ENCODE results near the gene SEMA7A. TPM values are rescaled to one million over a fixed set of nuclear protein-coding genes. Genes with fewer than 3 reads are reported as not detected.
A peak's percentile ranks its signal among the peaks of the same experiment; 100 is the strongest.

SEMA7A gene
- total RNA-seq, 1 donor = 5.9 TPM

GRCh38 chr15:74442063-74442462 is 8.3 kb upstream of the SEMA7A start:
- no peaks in the 10 kb centered on the region for H3K27me3 ChIP-seq (ENCODE audit: insufficient read depth, low read length)
- H3K4me3 ChIP-seq (ENCODE audit: low read length) = no peak overlapping the region
- H3K4me1 ChIP-seq (ENCODE audit: insufficient read depth, low read length) = no peaks in the 10 kb centered on the region
- H3K9me3 ChIP-seq (ENCODE audit: low read depth, low read length) = no peaks in the 10 kb centered on the region

- Histone ChIP-seq H3K27me3 (ENCODE audit: insufficient read depth, low read length) (no peaks in the 10 kb centered on the region), H3K4me3 (ENCODE audit: low read length) (no peak overlapping the region), H3K4me1 (ENCODE audit: insufficient read depth, low read length) (no peaks in the 10 kb centered on the region), H3K9me3 (ENCODE audit: low read depth, low read length) (no peaks in the 10 kb centered on the region)
These were observed 7.6 kb upstream of the SEMA7A start for GRCh38 chr15:74441248-74441941.

DNA sequence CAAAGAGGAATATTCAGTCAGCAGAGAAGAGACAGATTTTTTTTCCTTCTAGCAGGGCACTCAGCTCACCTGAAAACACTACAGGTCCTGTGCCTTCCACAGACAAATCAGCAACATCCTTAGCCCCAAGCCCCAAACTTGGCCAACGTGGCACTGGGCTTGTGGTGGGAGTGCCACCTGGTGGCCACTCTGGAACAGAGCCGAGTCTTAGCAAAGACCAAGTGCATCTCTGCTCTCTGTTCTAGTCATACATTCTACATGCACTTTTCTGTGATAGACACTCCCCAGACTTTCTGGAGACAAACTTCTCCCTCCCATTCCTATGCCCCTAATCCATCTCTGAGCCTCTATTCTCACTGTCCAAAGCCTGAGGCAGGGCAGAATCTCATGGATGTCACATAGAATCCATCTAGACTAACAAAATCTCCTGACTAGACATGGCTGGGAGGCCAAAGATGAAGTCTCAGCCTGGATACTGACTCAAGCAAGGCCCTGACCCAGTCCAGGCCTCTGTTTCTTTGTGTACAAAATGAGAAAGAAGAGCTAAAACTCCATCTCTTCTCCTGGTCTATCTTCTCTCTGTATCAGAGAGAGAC is 5.1 kb upstream of the SEMA7A start:
- H3K4me3 ChIP-seq (ENCODE audit: low read length) = no peak overlapping the region
- H3K4me1 ChIP-seq (ENCODE audit: insufficient read depth, low read length) = peaks cover 10% of the 10 kb centered on the region
- no peaks in the 10 kb centered on the region for H3K9me3 ChIP-seq (ENCODE audit: low read depth, low read length)
- no peaks in the 10 kb centered on the region for H3K27me3 ChIP-seq (ENCODE audit: insufficient read depth, low read length)

DNA sequence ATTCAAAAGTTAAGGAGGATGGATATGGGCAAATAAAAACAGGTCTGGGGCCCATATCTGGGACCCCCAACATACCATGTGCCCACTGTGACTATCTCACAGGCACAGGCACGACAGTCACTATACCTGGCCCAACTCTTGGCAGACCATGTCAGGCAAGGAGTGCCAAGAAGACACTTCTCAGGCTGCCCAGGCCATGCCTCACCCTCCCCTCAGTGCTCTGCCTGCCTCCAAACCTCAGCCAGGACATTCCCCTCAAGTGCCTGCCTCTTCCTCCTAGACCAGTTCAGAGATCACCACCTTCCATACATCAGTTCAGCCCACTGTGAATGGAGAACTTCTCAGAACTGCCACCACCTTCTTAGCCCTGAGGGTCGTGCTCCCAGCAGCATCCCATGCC is 4.4 kb upstream of the SEMA7A start:
- H3K27me3 ChIP-seq (ENCODE audit: insufficient read depth, low read length) = no peaks in the 10 kb centered on the region
- peaks cover 14% of the 10 kb centered on the region for H3K4me1 ChIP-seq (ENCODE audit: insufficient read depth, low read length)
- no peak overlapping the region for H3K4me3 ChIP-seq (ENCODE audit: low read length)
- H3K9me3 ChIP-seq (ENCODE audit: low read depth, low read length) = no peaks in the 10 kb centered on the region

DNA sequence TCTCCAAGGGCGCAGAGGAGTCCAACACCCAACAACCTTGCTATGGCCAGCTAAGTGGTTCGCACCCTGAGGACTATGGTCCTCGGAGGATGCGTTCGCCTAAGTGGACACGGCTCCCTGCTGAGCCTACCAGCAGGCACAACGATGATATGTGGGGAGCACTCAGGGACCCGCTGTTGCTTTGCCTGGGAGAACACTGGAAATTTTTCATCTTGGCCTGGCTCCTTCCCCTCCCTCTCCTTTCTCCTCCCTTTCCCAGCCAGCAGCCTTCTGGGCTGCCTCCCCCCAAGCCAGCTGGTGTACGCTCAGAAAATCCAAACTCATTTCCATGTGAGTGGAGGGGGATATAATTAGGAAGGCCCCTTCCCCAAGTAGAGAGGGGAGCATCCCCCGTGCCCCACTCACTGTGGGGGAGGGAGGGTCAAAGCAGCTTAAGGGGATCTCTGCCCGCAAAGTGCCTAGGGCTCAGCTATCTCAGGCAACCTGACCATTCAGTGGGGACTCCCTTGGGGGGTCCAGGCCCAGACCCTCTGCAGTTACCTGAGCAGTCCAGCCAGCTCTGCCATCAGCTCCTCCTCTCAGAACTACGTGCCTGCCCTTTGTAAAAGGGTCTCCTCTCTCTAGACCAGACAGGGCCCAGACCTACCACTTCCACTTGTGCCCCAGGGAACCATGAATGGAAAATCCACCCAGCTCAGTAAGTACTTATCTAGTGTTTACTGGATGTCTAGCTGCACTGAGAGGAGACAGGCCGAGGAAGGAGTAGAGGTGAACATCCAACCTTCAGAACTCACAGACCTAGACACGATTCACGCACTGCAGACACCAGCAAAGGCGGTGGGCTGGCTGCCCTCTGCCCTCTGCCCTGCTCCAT is 742 bp upstream of the SEMA7A start:
- Histone ChIP-seq H3K4me1 (ENCODE audit: insufficient read depth, low read length) (peaks cover 36% of the 10 kb centered on the region), H3K9me3 (ENCODE audit: low read depth, low read length) (no peaks in the 10 kb centered on the region), H3K27me3 (ENCODE audit: insufficient read depth, low read length) (peaks cover 8% of the 10 kb centered on the region), H3K4me3 (ENCODE audit: low read length) (peak overlapping the region; percentile 56)

GRCh38 chr15:74432968-74433591 is 678 bp downstream of the SEMA7A start:
- H3K4me3 ChIP-seq (ENCODE audit: low read length) = peak overlapping the region; percentile 56
- H3K4me1 ChIP-seq (ENCODE audit: insufficient read depth, low read length) = peaks cover 50% of the 10 kb centered on the region
- H3K9me3 ChIP-seq (ENCODE audit: low read depth, low read length) = no peaks in the 10 kb centered on the region
- H3K27me3 ChIP-seq (ENCODE audit: insufficient read depth, low read length) = peaks cover 8% of the 10 kb centered on the region

DNA sequence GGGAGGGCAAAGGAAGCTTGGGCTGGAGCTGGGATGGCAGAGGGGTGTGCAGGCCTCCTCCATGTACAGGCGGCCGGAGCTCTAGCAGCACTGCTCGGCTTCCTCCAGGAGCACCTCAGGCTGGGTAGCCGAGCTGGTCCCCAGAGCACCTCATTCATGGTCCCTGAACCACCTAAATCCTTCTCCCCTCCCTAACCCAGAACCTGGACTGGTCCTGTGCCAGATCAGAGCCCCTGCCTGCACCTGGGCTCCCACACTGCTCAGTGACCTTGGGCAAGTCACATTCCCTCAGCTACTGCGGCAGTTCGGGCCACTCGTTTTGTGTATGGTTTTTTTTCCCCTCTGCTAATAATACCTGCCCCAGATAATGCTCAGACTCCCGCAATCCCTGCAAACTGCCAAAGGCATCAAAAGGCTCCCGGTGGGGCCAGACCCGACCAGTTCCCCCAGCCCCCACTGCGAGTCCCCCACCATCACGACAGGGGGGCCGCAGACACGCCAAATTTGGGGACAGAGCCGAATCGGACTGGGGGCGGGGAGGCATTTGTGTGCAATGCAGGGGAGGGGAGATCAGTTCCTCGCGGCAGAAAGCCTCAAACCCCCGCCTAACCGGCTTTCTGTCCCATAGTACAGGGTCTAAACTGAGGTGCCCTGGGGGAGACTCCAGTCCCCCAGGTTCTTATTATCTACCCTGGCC is 1.3 kb downstream of the SEMA7A start:
- peaks cover 8% of the 10 kb centered on the region for H3K27me3 ChIP-seq (ENCODE audit: insufficient read depth, low read length)
- peaks cover 51% of the 10 kb centered on the region for H3K4me1 ChIP-seq (ENCODE audit: insufficient read depth, low read length)
- no peaks in the 10 kb centered on the region for H3K9me3 ChIP-seq (ENCODE audit: low read depth, low read length)
- peak overlapping the region; percentile 16 for H3K4me3 ChIP-seq (ENCODE audit: low read length)

DNA sequence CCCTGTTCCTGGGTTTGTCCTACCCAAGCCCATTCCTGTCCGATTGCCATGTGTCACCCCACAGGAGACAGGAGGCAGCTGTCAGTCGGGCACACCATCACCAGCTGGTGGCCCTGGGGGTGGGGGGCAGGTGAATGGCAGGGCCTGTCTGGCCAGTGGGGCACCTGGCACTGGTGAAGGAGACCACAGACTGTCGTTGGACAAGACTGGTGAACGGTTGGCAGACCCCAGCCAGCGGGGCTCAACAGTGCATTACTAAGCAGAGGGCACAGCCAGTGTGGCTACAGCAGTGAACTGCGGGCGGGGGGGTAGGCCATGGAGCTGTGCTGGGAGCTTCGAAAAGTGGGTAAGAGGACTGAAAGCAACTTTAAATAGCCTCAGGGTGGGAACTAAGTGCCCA is 2.1 kb downstream of the SEMA7A start:
- H3K27me3 ChIP-seq (ENCODE audit: insufficient read depth, low read length) = peaks cover 8% of the 10 kb centered on the region
- H3K4me1 ChIP-seq (ENCODE audit: insufficient read depth, low read length) = peaks cover 51% of the 10 kb centered on the region
- H3K4me3 ChIP-seq (ENCODE audit: low read length) = no peak overlapping the region
- H3K9me3 ChIP-seq (ENCODE audit: low read depth, low read length) = no peaks in the 10 kb centered on the region

GRCh38 chr15:74431116-74431515 is 2.6 kb downstream of the SEMA7A start:
- Histone ChIP-seq H3K9me3 (ENCODE audit: low read depth, low read length) (no peaks in the 10 kb centered on the region), H3K4me3 (ENCODE audit: low read length) (no peak overlapping the region), H3K4me1 (ENCODE audit: insufficient read depth, low read length) (peaks cover 51% of the 10 kb centered on the region), H3K27me3 (ENCODE audit: insufficient read depth, low read length) (peaks cover 8% of the 10 kb centered on the region)

- H3K4me1 ChIP-seq (ENCODE audit: insufficient read depth, low read length) = peaks cover 51% of the 10 kb centered on the region
- no peak overlapping the region for H3K4me3 ChIP-seq (ENCODE audit: low read length)
- H3K9me3 ChIP-seq (ENCODE audit: low read depth, low read length) = no peaks in the 10 kb centered on the region
- H3K27me3 ChIP-seq (ENCODE audit: insufficient read depth, low read length) = peaks cover 8% of the 10 kb centered on the region
These were observed 3.2 kb downstream of the SEMA7A start for GRCh38 chr15:74430510-74430951.

DNA sequence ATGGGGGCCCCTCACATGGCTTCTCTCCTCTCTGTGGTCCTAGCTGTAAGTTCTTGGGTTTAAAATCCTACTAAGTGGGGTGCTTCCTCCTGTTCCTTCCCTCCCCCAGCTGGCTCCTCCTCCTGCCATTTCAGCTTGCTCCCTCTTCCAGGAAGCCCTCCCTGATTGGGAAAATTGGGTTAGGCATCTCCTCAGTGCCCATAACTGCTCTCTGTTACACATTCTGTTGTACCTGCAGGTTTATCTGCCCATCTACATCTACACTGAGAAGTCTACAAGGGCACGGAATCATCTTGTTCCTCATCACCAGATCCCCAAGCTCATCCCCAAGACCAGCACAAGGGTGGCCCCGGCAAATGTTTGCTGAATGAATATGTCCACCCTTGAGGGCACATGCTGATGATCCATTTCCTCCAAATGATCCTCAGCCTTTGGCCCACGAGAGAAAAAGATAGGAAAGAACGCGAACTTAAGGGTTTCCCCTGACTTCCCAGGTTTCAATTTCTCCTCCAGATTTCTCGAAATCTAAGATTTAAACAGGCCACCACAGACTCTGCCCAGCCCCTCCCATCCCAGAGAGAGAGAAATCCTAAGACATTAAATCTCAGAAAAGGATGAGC is 3.9 kb downstream of the SEMA7A start:
- Histone ChIP-seq H3K4me1 (ENCODE audit: insufficient read depth, low read length) (peaks cover 51% of the 10 kb centered on the region), H3K9me3 (ENCODE audit: low read depth, low read length) (no peaks in the 10 kb centered on the region), H3K4me3 (ENCODE audit: low read length) (no peak overlapping the region), H3K27me3 (ENCODE audit: insufficient read depth, low read length) (peaks cover 8% of the 10 kb centered on the region)

DNA sequence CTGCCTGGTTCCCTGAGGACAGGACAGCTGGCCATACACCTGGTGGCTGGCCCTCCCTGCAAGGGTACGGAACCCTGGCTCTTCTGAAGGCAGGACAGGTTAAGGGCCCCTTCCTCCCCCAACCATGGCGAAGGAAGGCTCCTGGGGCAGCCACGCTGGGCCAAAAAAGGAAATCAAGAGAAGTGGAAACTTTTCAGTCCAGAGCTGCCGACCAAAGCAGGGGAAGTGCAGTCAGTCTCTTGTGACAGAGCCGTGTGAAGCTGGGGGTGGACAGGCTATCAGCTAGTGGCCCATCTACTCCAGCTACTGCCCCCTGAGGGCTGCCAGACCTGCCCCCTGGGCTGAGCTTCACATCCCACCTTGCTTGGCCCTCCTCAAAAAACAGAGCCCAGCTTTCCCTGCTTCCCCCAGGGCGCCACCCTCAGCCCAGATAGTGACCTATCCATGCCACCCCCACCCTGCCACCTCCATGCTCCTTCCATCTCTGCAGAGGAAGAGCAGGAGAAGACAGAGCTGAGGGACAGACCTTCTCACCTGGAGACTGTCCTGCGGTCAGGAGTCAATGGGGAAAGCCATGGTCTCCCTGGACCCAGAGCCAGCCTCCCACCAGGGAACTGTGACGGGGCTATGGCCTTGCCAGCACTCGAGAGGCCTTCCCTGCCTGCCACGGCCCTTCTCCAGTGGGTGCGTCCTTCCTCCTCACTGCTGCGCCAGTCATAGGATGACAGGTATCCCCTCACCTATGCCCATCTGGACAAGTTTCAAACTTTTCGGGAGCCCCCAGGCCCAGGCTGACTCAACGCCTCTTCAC is 4.6 kb downstream of the SEMA7A start:
- Histone ChIP-seq H3K9me3 (ENCODE audit: low read depth, low read length) (no peaks in the 10 kb centered on the region), H3K27me3 (ENCODE audit: insufficient read depth, low read length) (peaks cover 8% of the 10 kb centered on the region), H3K4me3 (ENCODE audit: low read length) (no peak overlapping the region), H3K4me1 (ENCODE audit: insufficient read depth, low read length) (peaks cover 45% of the 10 kb centered on the region)

GRCh38 chr15:74428442-74428787 is 5.3 kb downstream of the SEMA7A start:
- peaks cover 8% of the 10 kb centered on the region for H3K27me3 ChIP-seq (ENCODE audit: insufficient read depth, low read length)
- H3K9me3 ChIP-seq (ENCODE audit: low read depth, low read length) = no peaks in the 10 kb centered on the region
- peaks cover 40% of the 10 kb centered on the region for H3K4me1 ChIP-seq (ENCODE audit: insufficient read depth, low read length)
- no peak overlapping the region for H3K4me3 ChIP-seq (ENCODE audit: low read length)
